K562 (cell line): Measurements from ENCODE around the gene LMLN. TPM values are rescaled to one million over a fixed set of nuclear protein-coding genes. Genes with fewer than 3 reads are reported as not detected.

Source experiments
- GATA2 ChIP-seq: sonication (generic); formaldehyde crosslinking; IDR thresholded peaks from 2 replicates; pipeline ENCODE4 v1.4.0; 2020; ENCODE audit warnings: mild to moderate bottlenecking, missing genetic modification reagents
- GATAD2B ChIP-seq: fragments of 450-650 bp; IDR thresholded peaks from 2 replicates; pipeline ENCODE4 v1.6.1; 2017; ENCODE audit warnings: mild to moderate bottlenecking, borderline replicate concordance
- HCFC1 ChIP-seq: IDR thresholded peaks from 2 replicates; pipeline ENCODE4 v1.6.1; 2012; ENCODE audit warnings: low read depth, low read length, improper control_type of control experiment
- HDAC2 ChIP-seq: fragments of 450-650 bp; IDR thresholded peaks from 2 replicates; pipeline ENCODE4 v1.6.1; 2016; ENCODE audit warnings: mild to moderate bottlenecking
- HNRNPH1 ChIP-seq: fragments of 200-400 bp; formaldehyde crosslinking; optimal IDR thresholded peaks from 2 replicates; pipeline ENCODE3; 2017; ENCODE audit warnings: low read depth, mild to moderate bottlenecking, low read length, moderate library complexity
- KLF10 ChIP-seq: fragments of 250-450 bp; sonication (Bioruptor Pico); IDR thresholded peaks from 2 replicates; pipeline ENCODE4 v1.6.1; 2021; ENCODE audit warnings: matching md5 sums
- MIER1 ChIP-seq: fragments of 450-650 bp; IDR thresholded peaks from 2 replicates; pipeline ENCODE4 v1.6.1; 2016; ENCODE audit warnings: antibody characterized with exemption, mild to moderate bottlenecking, low read depth
- MYNN ChIP-seq, 2 experiments: sonication (generic); formaldehyde crosslinking in 1 of 2; IDR thresholded peaks; 2 replicates each; pipeline versions ENCODE4 v1.5.0 to v1.6.1; 2016 to 2020; ENCODE audit warnings: antibody characterized with exemption in 1 of 2, missing genetic modification reagents in 1 of 2
- PHB ChIP-seq: fragments of 250-450 bp; sonication (Bioruptor Pico); IDR thresholded peaks from 2 replicates; pipeline ENCODE4 v1.5.0; 2021
- POLR2A ChIP-seq: fragments of 450-650 bp; conservative IDR thresholded peaks from 2 replicates; pipeline ENCODE4 v1.6.1; 2016
- RHOXF2B ChIP-seq: fragments of 250-450 bp; sonication (Bioruptor Pico); conservative IDR thresholded peaks from 2 replicates; pipeline ENCODE4 v1.5.1; 2021
- SRF ChIP-seq, 2 experiments: fragments of 250-450, 450-650 bp in 1 of 2; sonication (Bioruptor Pico) in 1 of 2; sonication (generic) in 1 of 2; formaldehyde crosslinking; IDR thresholded peaks; 2 replicates each; pipeline versions ENCODE4 v1.5.0 to v1.5.1; 2020 to 2022; ENCODE audit warnings: mild to moderate bottlenecking in 1 of 2, missing genetic modification reagents in 1 of 2
- SRSF1 ChIP-seq: fragments of 200-400 bp; formaldehyde crosslinking; IDR thresholded peaks from 2 replicates; pipeline ENCODE4 v1.6.1; 2017; ENCODE audit warnings: mild to moderate bottlenecking, low read depth, low read length, moderate library complexity
- STAT5A ChIP-seq: IDR thresholded peaks from 2 replicates; pipeline ENCODE4 v1.6.1; 2012; ENCODE audit warnings: low read length, inconsistent platforms, borderline replicate concordance
- TAF1 ChIP-seq: IDR thresholded peaks from 2 replicates; pipeline ENCODE4 v1.6.1; 2011; ENCODE audit warnings: mild to moderate bottlenecking, low read length, moderate library complexity; ENCODE audit not compliant: insufficient read depth, control insufficient read depth, severe bottlenecking; ENCODE audit errors: extremely low read depth
- TAF9B ChIP-seq: fragments of 450-650 bp; IDR thresholded peaks from 2 replicates; pipeline ENCODE4 v1.6.1; 2018; ENCODE audit warnings: mild to moderate bottlenecking; ENCODE audit not compliant: partially characterized antibody
- XRCC4 ChIP-seq: IDR thresholded peaks from one replicate; pipeline ENCODE4 v1.6.1; 2011; ENCODE audit not compliant: insufficient read depth, insufficient read length; ENCODE audit errors: extremely low read depth
- ZKSCAN8 ChIP-seq: fragments of 200-800 bp; sonication (Bioruptor generic); IDR thresholded peaks from 2 replicates; pipeline ENCODE4 v1.6.1; 2016; ENCODE audit warnings: missing genetic modification characterization, missing compliant biosample characterization
- ZNF217 ChIP-seq: sonication (generic); formaldehyde crosslinking; IDR thresholded peaks from 2 replicates; pipeline ENCODE4 v1.8.0; 2022; ENCODE audit warnings: mild to moderate bottlenecking, missing genetic modification reagents
- ZNF561 ChIP-seq: fragments of 450-650 bp; formaldehyde crosslinking; conservative IDR thresholded peaks from 2 replicates; pipeline ENCODE4 v1.4.0; 2020; ENCODE audit warnings: mild to moderate bottlenecking, moderate library complexity
- ZNF699 ChIP-seq: fragments of 250-450 bp; sonication (Bioruptor Pico); IDR thresholded peaks from 2 replicates; pipeline ENCODE4 v1.8.0; 2021; ENCODE audit warnings: mild to moderate bottlenecking, moderate library complexity; ENCODE audit not compliant: insufficient replicate concordance
- polyA plus RNA-seq, 8 experiments: library from polyadenylated mRNA; depleted of rRNA in 4 of 8; stranded (reverse) in 5 of 8; unstranded in 3 of 8; fragments of >200 nt; fragmentation: Nextera tagmentation in 2 of 8; fragmentation: Illumina TruSeq in 1 of 8; extraction: Ambion mirVana in 2 of 8; extraction: Trizol in 1 of 8; gene quantifications; 2 replicates each; pipeline versions ENCODE4 v1.2.1 to v1.2.3, GENCODE V29; 2011 to 2014; ENCODE audit warnings: inconsistent platforms in 1 of 8, missing spikeins in 1 of 8
- total RNA-seq, 7 experiments: library from RNA; depleted of rRNA in 6 of 7; stranded (reverse); fragments of >200 nt in 6 of 7; fragmentation: Illumina TruSeq in 2 of 7; extraction: Trizol in 2 of 7; gene quantifications; 2 replicates each; pipeline versions ENCODE4 v1.2.1 to v1.2.3, GENCODE V29; 2011 to 2021; ENCODE audit warnings: low replicate concordance in 1 of 7
- TF ChIP-seq, protein P1 (sequence below): fragments of 250-450 bp; sonication (Bioruptor Pico); IDR thresholded peaks from 2 replicates; pipeline ENCODE4 v1.6.1; 2021; ENCODE audit warnings: mild to moderate bottlenecking
- TF ChIP-seq, protein P2 (sequence below), 3 experiments: IDR thresholded peaks in 2 of 3; conservative IDR thresholded peaks in 1 of 3; 2 replicates each; pipeline ENCODE4 v1.5.1; 2011 to 2012; ENCODE audit warnings: low read length in 3 of 3, mild to moderate bottlenecking in 3 of 3, control low read depth in 2 of 3, improper control_type of control experiment in 1 of 3, inconsistent platforms in 1 of 3, low read depth in 1 of 3, mixed read lengths in 1 of 3, moderate library complexity in 1 of 3; ENCODE audit not compliant: insufficient read depth in 2 of 3
- TF ChIP-seq, protein P3 (sequence below): IDR thresholded peaks from 3 replicates; pipeline ENCODE4 v1.6.1; 2011; ENCODE audit warnings: borderline replicate concordance, mild to moderate bottlenecking, moderate library complexity; ENCODE audit not compliant: insufficient read length; ENCODE audit errors: extremely low read depth

Gene LMLN
- total and polyA plus RNA-seq, 9 of the 15 experiments (the other 6 are each of a cell fraction or from before 2014, with no cell fraction given) = 2.2 to 15.9 (median 6.9) TPM

DNA sequence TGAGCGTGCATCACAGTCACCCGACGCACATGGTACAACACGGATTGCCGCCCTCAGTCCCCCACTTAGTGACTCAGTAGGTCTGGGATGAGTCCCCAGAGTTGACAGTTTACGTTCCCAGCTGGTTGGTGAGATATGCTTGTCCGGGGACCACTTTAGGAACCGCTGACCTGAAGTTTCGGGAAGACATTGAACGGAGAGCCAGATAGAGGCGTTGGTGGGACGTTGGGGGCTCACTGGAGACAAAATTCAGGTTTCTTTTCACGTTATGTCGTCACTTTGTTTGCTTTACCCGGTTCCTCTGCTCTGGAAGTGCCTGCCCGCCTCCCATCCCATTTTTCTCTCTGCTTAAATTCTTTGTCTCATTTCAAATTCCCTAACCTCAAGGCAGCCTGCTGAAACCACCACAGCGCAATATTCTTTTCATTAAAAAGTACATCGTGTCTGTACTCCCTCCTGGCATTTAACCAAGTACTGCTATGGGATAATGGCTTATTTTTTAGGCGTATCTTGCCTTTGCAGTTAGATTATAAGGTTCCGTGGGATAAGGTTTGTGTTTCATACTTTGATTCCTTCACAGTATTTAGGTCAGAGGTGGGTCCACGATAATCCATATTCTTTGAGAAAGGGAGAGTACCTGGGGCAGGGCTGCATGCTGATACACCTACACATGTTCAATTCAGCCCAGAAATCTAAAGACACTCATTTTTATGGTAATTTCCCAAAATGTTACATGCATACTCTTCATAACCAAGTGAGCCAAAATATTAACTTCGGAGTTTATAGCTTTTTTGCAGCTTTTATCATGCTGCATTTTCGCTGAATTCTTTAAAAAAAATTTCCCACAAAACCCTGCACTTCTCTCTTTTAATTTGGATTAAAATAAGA lies 921 bp downstream of the LMLN start (continued):
- TF ChIP-seq KLF10 (no peak), STAT5A (no peak), XRCC4 (no peak), HCFC1 (no peak), TAF9B (peak; percentile 60), RHOXF2B (CRISPR knock-in tag) (no peak), GATA2 (no peak), SRF (CRISPR knock-in tag; IDR thresholded peaks at IDR 0.05) (no peak), ZNF217 (no peak), HDAC2 (no peak), POLR2A (peak; percentile 49), MIER1 (no peak), MYNN (IDR thresholded peaks at IDR 0.05) (0 out of 2 replicates have a peak, but pooled peaks have one; percentile 50), MYNN (CRISPR knock-in tag; IDR thresholded peaks at IDR 0.05) (no peak), ZKSCAN8 (CRISPR knock-in tag) (no peak), ZNF699 (CRISPR knock-in tag) (no peak), TAF1 (peak; percentile 54), GATAD2B (peak; percentile 64; the same call in 1 of the 2 replicates), SRSF1 (no peak), HNRNPH1 (no peak), PHB (CRISPR knock-in tag) (no peak), ZNF561 (no peak)
- TF ChIP-seq, protein P1, sequence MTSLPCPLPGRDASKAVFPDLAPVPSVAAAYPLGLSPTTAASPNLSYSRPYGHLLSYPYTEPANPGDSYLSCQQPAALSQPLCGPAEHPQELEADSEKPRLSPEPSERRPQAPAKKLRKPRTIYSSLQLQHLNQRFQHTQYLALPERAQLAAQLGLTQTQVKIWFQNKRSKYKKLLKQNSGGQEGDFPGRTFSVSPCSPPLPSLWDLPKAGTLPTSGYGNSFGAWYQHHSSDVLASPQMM (CRISPR knock-in tag) = no peak
- TF ChIP-seq, protein P2, sequence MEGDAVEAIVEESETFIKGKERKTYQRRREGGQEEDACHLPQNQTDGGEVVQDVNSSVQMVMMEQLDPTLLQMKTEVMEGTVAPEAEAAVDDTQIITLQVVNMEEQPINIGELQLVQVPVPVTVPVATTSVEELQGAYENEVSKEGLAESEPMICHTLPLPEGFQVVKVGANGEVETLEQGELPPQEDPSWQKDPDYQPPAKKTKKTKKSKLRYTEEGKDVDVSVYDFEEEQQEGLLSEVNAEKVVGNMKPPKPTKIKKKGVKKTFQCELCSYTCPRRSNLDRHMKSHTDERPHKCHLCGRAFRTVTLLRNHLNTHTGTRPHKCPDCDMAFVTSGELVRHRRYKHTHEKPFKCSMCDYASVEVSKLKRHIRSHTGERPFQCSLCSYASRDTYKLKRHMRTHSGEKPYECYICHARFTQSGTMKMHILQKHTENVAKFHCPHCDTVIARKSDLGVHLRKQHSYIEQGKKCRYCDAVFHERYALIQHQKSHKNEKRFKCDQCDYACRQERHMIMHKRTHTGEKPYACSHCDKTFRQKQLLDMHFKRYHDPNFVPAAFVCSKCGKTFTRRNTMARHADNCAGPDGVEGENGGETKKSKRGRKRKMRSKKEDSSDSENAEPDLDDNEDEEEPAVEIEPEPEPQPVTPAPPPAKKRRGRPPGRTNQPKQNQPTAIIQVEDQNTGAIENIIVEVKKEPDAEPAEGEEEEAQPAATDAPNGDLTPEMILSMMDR (IDR thresholded peaks at IDR 0.05 in 2 of 3, conservative IDR thresholded peaks at IDR 0.05 in 1 of 3; ENCODE audit: insufficient read depth in 2 of 3, low read depth in 1 of 3, low read length in 3 of 3) = no peak
- TF ChIP-seq, protein P3, sequence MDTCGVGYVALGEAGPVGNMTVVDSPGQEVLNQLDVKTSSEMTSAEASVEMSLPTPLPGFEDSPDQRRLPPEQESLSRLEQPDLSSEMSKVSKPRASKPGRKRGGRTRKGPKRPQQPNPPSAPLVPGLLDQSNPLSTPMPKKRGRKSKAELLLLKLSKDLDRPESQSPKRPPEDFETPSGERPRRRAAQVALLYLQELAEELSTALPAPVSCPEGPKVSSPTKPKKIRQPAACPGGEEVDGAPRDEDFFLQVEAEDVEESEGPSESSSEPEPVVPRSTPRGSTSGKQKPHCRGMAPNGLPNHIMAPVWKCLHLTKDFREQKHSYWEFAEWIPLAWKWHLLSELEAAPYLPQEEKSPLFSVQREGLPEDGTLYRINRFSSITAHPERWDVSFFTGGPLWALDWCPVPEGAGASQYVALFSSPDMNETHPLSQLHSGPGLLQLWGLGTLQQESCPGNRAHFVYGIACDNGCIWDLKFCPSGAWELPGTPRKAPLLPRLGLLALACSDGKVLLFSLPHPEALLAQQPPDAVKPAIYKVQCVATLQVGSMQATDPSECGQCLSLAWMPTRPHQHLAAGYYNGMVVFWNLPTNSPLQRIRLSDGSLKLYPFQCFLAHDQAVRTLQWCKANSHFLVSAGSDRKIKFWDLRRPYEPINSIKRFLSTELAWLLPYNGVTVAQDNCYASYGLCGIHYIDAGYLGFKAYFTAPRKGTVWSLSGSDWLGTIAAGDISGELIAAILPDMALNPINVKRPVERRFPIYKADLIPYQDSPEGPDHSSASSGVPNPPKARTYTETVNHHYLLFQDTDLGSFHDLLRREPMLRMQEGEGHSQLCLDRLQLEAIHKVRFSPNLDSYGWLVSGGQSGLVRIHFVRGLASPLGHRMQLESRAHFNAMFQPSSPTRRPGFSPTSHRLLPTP = no peak
